ENCODE results near the gene GNG7.
A peak's percentile ranks its signal among the peaks of the same experiment; 100 is the strongest.
"Not testable (repeated sequence)": the region's sequence is repeated elsewhere in the genome, so short reads cannot be mapped to it uniquely, and the experiment has no call there.

The GNG7 gene

DNA sequence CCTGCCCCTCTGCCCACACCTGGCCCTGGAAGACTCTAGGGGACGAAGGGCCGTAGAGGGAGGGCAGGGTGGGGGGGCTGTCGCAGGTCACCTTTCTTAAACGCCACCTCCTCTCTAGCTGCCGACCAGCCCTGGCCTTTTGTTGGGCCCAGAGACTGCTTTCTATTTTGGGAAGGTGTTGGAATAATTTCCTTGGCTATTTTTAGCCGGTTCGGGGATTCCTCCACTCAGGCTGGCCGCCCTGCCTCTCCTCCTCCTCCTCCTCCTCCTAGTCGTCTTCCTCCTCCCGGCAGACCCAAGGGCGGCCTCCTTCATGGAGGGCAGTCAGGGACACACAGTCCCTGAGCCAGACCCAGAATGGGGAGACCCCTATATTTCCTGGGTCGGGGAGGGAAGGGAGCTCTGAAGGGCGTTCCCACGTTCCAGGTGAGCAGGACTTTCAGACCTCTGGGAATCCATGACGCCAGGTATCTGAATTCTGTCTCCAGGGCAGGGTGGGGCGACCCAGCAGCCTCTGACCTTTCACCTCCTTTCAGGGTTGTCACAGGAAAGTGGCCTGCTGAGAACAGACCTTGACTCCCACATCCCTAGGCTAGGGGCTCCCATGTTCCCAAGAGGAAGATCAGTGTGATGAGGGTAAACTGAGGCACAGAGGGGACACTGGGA lies 206.7 kb downstream of the GNG7 start:
- Histone ChIP-seq H3K27me3 (ENCODE audit: control insufficient read depth, insufficient read depth, low read length) (peaks cover 13% of the 10 kb centered on the region), H3K27ac (ENCODE audit: low read depth, low read length) (no peak overlapping the region), H3K4me1 (ENCODE audit: control insufficient read depth, insufficient read depth, low read length) (peaks cover 8% of the 10 kb centered on the region), H3K9ac (ENCODE audit: low read depth, low read length) (no peak overlapping the region), H3K9me3 (ENCODE audit: control insufficient read depth, insufficient read depth, low read length) (no peaks in the 10 kb centered on the region), H3K4me3 (ENCODE audit: low read depth, low read length) (no peak overlapping the region), H3K36me3 (ENCODE audit: control insufficient read depth, insufficient read depth, low read length) (no peaks in the 10 kb centered on the region)

DNA sequence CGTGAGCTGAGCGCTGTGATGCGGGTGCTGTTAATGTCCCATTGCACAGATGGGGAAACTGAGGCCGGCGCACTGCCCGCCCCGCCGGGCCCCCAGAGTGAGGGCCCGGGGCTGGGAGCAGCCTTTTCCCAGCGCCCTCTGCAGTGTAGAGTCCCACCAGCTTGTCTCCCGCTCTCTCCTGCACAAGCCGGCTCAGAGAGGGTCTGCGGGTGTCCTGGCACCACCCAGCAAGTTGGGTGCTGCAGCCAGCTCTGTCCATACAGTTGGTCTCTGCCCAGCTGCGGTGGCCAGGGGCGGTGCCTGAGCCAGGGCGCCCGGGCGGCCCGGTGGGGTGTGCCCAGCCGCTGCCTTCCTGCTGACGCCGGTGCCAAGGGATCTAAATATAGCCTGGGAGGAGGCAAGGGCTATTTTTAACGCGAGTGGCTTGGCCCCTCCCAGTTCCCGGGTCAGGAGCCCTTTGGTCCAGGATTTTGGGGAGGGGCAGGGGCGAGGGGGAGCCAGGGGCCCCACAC lies 207.3 kb downstream of the GNG7 start:
- H3K4me1 ChIP-seq (ENCODE audit: control insufficient read depth, insufficient read depth, low read length): peaks cover 8% of the 10 kb centered on the region
- H3K36me3 ChIP-seq (ENCODE audit: control insufficient read depth, insufficient read depth, low read length): no peaks in the 10 kb centered on the region
- H3K4me3 ChIP-seq (ENCODE audit: low read depth, low read length): peak overlapping the region; percentile 69
- H3K9me3 ChIP-seq (ENCODE audit: control insufficient read depth, insufficient read depth, low read length): no peaks in the 10 kb centered on the region
- H3K9ac ChIP-seq (ENCODE audit: low read depth, low read length): no peak overlapping the region
- H3K27ac ChIP-seq (ENCODE audit: low read depth, low read length): no peak overlapping the region
- peaks cover 16% of the 10 kb centered on the region for H3K27me3 ChIP-seq (ENCODE audit: control insufficient read depth, insufficient read depth, low read length)

DNA sequence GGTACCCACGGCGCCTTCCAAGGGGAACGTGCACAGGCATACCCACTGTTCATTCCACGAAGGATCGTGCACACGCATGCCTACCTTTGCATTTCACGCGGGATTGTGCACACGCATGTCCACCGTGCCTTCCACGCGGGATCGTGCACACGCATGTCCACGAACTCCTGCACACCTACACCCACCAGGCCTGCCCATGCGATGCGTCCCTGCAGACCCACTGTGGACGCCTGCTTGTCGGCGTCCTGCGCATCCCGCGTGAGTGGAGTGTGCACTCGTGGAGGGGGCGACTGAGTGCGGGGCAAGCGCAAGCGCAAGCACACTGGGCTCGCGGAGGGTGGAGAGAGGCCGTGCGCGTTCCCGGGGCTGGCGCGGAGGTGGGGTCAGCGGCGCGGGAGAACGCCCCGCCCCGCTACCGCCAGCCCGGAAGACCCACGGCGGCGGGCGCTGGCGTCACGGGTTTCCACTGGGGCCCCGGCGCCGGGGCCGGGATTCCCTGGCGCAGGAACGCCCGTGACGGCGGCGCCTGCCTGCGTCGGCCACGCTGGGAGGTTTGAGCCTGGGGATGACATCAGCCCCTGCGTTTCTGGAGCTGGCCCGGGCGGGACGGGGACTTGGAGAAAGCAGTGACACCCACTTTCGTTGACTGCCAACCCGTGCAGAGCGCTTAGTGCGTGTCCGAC lies 207.9 kb downstream of the GNG7 start:
- H3K9me3 ChIP-seq (ENCODE audit: control insufficient read depth, insufficient read depth, low read length): no peaks in the 10 kb centered on the region
- peak overlapping the region; percentile 69 for H3K4me3 ChIP-seq (ENCODE audit: low read depth, low read length)
- peaks cover 20% of the 10 kb centered on the region for H3K27me3 ChIP-seq (ENCODE audit: control insufficient read depth, insufficient read depth, low read length)
- H3K27ac ChIP-seq (ENCODE audit: low read depth, low read length): no peak overlapping the region
- no peak overlapping the region for H3K9ac ChIP-seq (ENCODE audit: low read depth, low read length)
- peaks cover 8% of the 10 kb centered on the region for H3K4me1 ChIP-seq (ENCODE audit: control insufficient read depth, insufficient read depth, low read length)
- H3K36me3 ChIP-seq (ENCODE audit: control insufficient read depth, insufficient read depth, low read length): no peaks in the 10 kb centered on the region

DNA sequence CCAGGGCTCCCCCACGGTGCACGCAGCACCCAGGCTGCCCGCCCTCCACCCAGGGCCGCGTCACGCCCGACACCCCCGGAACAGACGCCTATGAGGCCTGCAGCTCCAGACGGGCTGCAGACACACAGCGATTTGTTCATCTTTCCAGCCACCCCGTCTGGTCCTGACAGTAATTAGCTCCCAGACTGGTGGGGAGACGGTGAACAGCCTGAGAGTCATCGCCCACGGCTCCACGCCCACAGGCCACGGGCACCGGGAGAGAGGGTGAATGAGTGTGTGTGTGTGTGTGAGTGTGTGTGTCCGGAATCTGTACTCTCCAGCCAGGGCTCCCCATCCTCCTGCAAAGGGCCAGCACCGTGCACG lies 208.4 kb downstream of the GNG7 start:
- no peak overlapping the region for H3K27ac ChIP-seq (ENCODE audit: low read depth, low read length)
- peak overlapping the region; percentile 69; the same call in 1 of the 2 replicates for H3K4me3 ChIP-seq (ENCODE audit: low read depth, low read length)
- peaks cover 8% of the 10 kb centered on the region for H3K4me1 ChIP-seq (ENCODE audit: control insufficient read depth, insufficient read depth, low read length)
- H3K36me3 ChIP-seq (ENCODE audit: control insufficient read depth, insufficient read depth, low read length): no peaks in the 10 kb centered on the region
- H3K27me3 ChIP-seq (ENCODE audit: control insufficient read depth, insufficient read depth, low read length): peaks cover 25% of the 10 kb centered on the region
- H3K9ac ChIP-seq (ENCODE audit: low read depth, low read length): no peak overlapping the region
- no peaks in the 10 kb centered on the region for H3K9me3 ChIP-seq (ENCODE audit: control insufficient read depth, insufficient read depth, low read length)

DNA sequence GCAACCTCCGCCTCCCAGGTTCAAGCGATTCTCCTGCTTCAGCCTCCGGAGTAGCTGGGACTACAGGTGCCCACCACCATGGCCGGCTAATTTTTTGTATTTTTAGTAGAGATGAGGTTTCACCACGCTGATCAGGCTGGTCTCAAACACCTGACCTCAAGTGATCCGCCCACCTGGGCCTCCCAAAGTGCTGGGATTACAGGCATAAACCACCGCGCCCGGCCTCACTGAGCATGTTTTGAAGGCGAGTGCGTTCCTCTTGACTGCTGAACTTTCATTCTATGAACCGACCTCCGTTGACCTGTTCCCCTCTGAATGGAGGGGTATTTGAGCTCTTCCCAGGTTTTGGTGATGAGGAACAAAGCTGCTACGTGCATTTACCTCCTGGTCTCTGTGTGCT lies 209.0 kb downstream of the GNG7 start:
- H3K27me3 ChIP-seq (ENCODE audit: control insufficient read depth, insufficient read depth, low read length): peaks cover 31% of the 10 kb centered on the region
- H3K27ac ChIP-seq (ENCODE audit: low read depth, low read length); H3K4me3 ChIP-seq (ENCODE audit: low read depth, low read length); H3K4me1 ChIP-seq (ENCODE audit: control insufficient read depth, insufficient read depth, low read length); H3K36me3 ChIP-seq (ENCODE audit: control insufficient read depth, insufficient read depth, low read length); H3K9me3 ChIP-seq (ENCODE audit: control insufficient read depth, insufficient read depth, low read length); H3K9ac ChIP-seq (ENCODE audit: low read depth, low read length): not testable (repeated sequence)

DNA sequence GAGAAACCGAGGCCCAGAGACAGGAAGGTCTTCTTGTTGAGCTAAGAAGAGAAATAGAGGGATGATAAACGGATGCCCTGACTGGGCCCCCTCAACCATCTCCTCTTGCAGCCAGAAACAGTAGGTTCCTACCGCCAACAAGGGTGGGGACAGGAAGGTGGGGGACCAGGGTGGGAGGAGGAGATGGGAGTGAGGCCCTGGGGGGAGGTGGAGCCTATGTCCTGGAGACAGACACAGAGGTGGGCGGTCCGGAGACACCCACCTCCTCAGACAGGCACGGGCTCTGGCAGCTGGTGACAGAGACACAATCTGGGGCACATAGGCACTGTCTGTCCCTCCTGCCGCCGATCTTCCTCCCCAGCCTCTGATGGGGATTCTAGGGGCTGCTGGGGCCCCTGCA lies 209.6 kb downstream of the GNG7 start:
- no peak overlapping the region for H3K4me3 ChIP-seq (ENCODE audit: low read depth, low read length)
- peaks cover 8% of the 10 kb centered on the region for H3K4me1 ChIP-seq (ENCODE audit: control insufficient read depth, insufficient read depth, low read length)
- H3K27ac ChIP-seq (ENCODE audit: low read depth, low read length): no peak overlapping the region

DNA sequence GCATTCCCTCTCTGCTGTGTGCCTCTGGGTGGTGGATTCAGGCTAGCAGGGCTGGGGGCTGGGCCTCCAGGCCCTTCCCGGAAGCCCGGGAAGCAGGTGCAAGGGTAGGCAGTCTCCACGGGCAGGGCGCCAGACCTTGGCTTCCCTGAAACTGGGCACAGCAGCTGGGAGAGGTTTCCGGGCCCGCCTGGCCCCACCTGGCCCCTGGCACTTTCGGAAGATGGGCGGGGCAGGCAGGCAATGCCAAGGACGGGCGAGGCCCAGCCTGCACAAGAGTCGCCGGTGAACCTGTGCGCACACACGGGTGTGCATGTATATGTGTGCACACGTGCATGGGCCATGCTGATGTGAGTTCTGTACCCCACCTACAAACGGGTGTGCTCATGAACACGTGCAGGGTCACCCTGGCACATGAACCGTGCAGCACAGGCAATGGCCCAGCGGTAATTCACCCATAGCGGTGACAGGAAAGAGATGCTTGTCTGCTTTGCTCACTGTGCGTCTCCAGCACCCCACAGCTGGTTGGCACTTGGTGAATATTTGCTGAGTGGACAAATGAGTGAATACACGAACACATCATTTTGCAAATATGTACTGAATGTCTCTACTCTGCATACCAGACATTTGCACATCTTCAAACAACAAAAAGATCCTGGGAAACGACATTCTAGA lies 211.2 kb downstream of the GNG7 start:
- H3K4me3 ChIP-seq (ENCODE audit: low read depth, low read length): no peak overlapping the region

More for the DNA sequence above, 209.6 kb downstream of the GNG7 start:
- Histone ChIP-seq H3K27me3 (ENCODE audit: control insufficient read depth, insufficient read depth, low read length) (peaks cover 36% of the 10 kb centered on the region), H3K36me3 (ENCODE audit: control insufficient read depth, insufficient read depth, low read length) (no peaks in the 10 kb centered on the region), H3K9ac (ENCODE audit: low read depth, low read length) (no peak overlapping the region), H3K9me3 (ENCODE audit: control insufficient read depth, insufficient read depth, low read length) (no peaks in the 10 kb centered on the region)

DNA sequence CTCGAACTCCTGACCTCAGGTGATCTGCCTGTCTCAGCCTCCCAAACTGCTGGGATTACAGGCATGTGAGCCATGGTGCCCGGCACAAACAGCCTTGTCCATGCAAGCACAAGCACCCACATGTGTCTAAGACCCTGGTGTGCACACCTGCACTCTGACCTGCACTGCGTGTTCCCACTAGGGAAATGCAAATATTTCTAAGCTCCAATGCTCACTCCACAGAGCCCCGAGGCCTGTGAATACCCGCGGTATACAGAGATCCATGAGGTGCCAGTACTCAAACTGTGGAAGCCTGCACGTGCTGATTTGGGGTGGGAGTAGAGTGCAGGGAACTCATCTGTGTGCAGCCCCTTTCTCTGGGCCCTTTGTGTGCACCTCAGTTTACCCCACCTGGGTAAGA lies 211.8 kb downstream of the GNG7 start:
- Histone ChIP-seq H3K9me3 (ENCODE audit: control insufficient read depth, insufficient read depth, low read length) (no peaks in the 10 kb centered on the region), H3K4me3 (ENCODE audit: low read depth, low read length) (no peak overlapping the region), H3K4me1 (ENCODE audit: control insufficient read depth, insufficient read depth, low read length) (peaks cover 3% of the 10 kb centered on the region), H3K27me3 (ENCODE audit: control insufficient read depth, insufficient read depth, low read length) (peaks cover 45% of the 10 kb centered on the region), H3K9ac (ENCODE audit: low read depth, low read length) (no peak overlapping the region), H3K27ac (ENCODE audit: low read depth, low read length) (no peak overlapping the region), H3K36me3 (ENCODE audit: control insufficient read depth, insufficient read depth, low read length) (no peaks in the 10 kb centered on the region)

More for the DNA sequence above, 211.2 kb downstream of the GNG7 start:
- Histone ChIP-seq H3K9ac (ENCODE audit: low read depth, low read length) (no peak overlapping the region), H3K27ac (ENCODE audit: low read depth, low read length) (no peak overlapping the region), H3K4me1 (ENCODE audit: control insufficient read depth, insufficient read depth, low read length) (peaks cover 8% of the 10 kb centered on the region), H3K27me3 (ENCODE audit: control insufficient read depth, insufficient read depth, low read length) (peaks cover 45% of the 10 kb centered on the region), H3K9me3 (ENCODE audit: control insufficient read depth, insufficient read depth, low read length) (no peaks in the 10 kb centered on the region), H3K36me3 (ENCODE audit: control insufficient read depth, insufficient read depth, low read length) (no peaks in the 10 kb centered on the region)

DNA sequence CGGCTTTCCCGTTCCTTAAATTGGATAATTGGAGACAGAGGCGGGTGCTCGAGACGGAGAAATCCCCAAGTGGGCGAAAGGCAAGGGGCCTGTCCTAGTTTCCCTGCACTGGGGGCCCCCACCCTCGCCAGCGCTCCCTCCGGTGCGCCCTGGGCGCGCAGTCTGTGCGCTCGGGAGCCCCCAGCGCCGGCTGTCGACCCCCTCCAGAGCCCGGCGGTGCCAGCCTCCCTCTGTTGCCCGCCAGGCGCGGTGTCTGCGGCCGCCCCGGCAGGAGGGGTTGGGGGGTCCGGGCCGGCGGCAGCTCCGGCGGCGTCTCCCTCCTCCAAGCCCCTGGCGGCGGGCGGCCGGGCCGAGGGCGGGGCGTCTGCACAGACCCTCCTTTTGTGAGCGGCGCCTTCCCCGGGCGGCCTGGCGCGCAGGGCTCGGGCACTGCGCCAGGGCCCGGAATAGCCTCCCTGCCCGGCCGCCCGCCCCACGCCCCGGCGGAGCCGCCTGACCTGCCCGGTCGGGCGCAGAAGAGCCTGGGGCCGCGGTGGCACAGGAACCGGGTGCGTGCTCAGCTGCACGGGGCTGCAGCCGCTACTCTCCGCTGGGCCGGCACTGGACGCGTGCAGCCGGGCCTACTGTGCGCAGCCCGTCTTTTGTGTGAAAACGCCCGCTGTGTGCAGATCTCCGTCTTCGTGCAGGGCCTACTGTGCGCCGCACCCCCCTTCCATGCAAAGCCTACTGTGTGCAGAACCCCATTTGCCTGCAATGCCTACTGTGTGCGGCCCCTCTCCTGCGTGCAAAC lies 213.4 kb downstream of the GNG7 start:
- Histone ChIP-seq H3K27ac (ENCODE audit: low read depth, low read length) (no peak overlapping the region), H3K36me3 (ENCODE audit: control insufficient read depth, insufficient read depth, low read length) (no peaks in the 10 kb centered on the region), H3K27me3 (ENCODE audit: control insufficient read depth, insufficient read depth, low read length) (peaks cover 33% of the 10 kb centered on the region), H3K9me3 (ENCODE audit: control insufficient read depth, insufficient read depth, low read length) (no peaks in the 10 kb centered on the region), H3K9ac (ENCODE audit: low read depth, low read length) (no peak overlapping the region), H3K4me3 (ENCODE audit: low read depth, low read length) (peak overlapping the region; percentile 53; the same call in 1 of the 2 replicates), H3K4me1 (ENCODE audit: control insufficient read depth, insufficient read depth, low read length) (no peaks in the 10 kb centered on the region)

DNA sequence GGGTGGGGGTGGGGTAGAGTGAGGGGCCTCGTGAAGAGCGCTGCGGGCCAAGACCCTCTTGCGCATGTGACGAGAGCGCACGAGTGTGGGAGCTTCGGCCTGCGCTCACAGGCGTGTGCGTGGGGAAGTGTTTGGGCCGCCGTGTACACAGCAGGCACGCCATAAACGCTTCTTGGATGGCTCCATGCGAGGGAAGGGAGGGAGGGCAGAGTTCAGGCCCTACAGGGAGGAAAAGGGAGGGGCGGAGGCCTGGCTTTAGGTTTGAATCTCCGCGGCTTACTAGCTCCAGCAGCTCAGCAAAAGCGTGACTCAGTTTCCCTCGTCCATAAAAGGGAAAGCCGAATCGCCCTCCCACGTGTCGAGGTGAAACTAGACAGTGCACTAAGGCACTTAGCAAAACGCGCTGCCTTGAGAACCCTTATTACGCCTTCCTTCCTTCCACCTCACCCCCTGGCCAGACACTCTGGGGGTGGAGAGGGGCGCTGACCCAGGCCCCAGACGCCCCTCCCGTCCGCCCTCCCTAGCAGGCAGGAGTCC lies 214.0 kb downstream of the GNG7 start:
- Histone ChIP-seq H3K9me3 (ENCODE audit: control insufficient read depth, insufficient read depth, low read length) (no peaks in the 10 kb centered on the region), H3K36me3 (ENCODE audit: control insufficient read depth, insufficient read depth, low read length) (no peaks in the 10 kb centered on the region), H3K4me1 (ENCODE audit: control insufficient read depth, insufficient read depth, low read length) (no peaks in the 10 kb centered on the region), H3K9ac (ENCODE audit: low read depth, low read length) (no peak overlapping the region), H3K27me3 (ENCODE audit: control insufficient read depth, insufficient read depth, low read length) (peaks cover 32% of the 10 kb centered on the region), H3K4me3 (ENCODE audit: low read depth, low read length) (peak overlapping the region; percentile 53; the same call in 1 of the 2 replicates), H3K27ac (ENCODE audit: low read depth, low read length) (no peak overlapping the region)

All from HUES48 (cell line).